Measurements from ENCODE around the gene RAG2.

Gene RAG2

GRCh38 chr11:36620246-36620645 lies 22.2 kb upstream of the RAG2 start:
- Histone ChIP-seq H3K9me3 (ENCODE audit: control insufficient read depth, low read length) (no peaks in the 10 kb centered on the region), H3K4me3 (ENCODE audit: insufficient read depth, low read depth, low read length, poor library complexity, severe bottlenecking) (no peak overlapping the region), H3K27ac (ENCODE audit: insufficient read depth, low read length, poor library complexity, severe bottlenecking) (no peak overlapping the region), H3K36me3 (ENCODE audit: control insufficient read depth, insufficient read depth, low read length) (no peaks in the 10 kb centered on the region), H3K4me1 (ENCODE audit: control insufficient read depth, insufficient read depth, low read length, poor library complexity, severe bottlenecking) (no peaks in the 10 kb centered on the region), H3K27me3 (replicated peaks; ENCODE audit: control insufficient read depth, insufficient read depth, low read length, poor library complexity, severe bottlenecking) (no peaks in the 10 kb centered on the region)
- DNase-seq = no peak

GRCh38 chr11:36619502-36619901 lies 21.5 kb upstream of the RAG2 start:
- H3K4me1 ChIP-seq (ENCODE audit: control insufficient read depth, insufficient read depth, low read length, poor library complexity, severe bottlenecking) = no peaks in the 10 kb centered on the region
- no peaks in the 10 kb centered on the region for H3K9me3 ChIP-seq (ENCODE audit: control insufficient read depth, low read length)
- H3K27ac ChIP-seq (ENCODE audit: insufficient read depth, low read length, poor library complexity, severe bottlenecking) = no peak overlapping the region
- H3K4me3 ChIP-seq (ENCODE audit: insufficient read depth, low read depth, low read length, poor library complexity, severe bottlenecking) = no peak overlapping the region
- no peaks in the 10 kb centered on the region for H3K36me3 ChIP-seq (ENCODE audit: control insufficient read depth, insufficient read depth, low read length)
- no peak for DNase-seq
- no peaks in the 10 kb centered on the region for H3K27me3 ChIP-seq (replicated peaks; ENCODE audit: control insufficient read depth, insufficient read depth, low read length, poor library complexity, severe bottlenecking)

GRCh38 chr11:36618363-36619047 lies 20.5 kb upstream of the RAG2 start:
- Histone ChIP-seq H3K4me3 (ENCODE audit: insufficient read depth, low read depth, low read length, poor library complexity, severe bottlenecking) (no peak overlapping the region), H3K36me3 (ENCODE audit: control insufficient read depth, insufficient read depth, low read length) (no peaks in the 10 kb centered on the region), H3K4me1 (ENCODE audit: control insufficient read depth, insufficient read depth, low read length, poor library complexity, severe bottlenecking) (no peaks in the 10 kb centered on the region), H3K27ac (ENCODE audit: insufficient read depth, low read length, poor library complexity, severe bottlenecking) (no peak overlapping the region), H3K27me3 (replicated peaks; ENCODE audit: control insufficient read depth, insufficient read depth, low read length, poor library complexity, severe bottlenecking) (no peaks in the 10 kb centered on the region), H3K9me3 (ENCODE audit: control insufficient read depth, low read length) (no peaks in the 10 kb centered on the region)
- DNase-seq = no peak

GRCh38 chr11:36617543-36618362 lies 19.7 kb upstream of the RAG2 start:
- Histone ChIP-seq H3K27me3 (replicated peaks; ENCODE audit: control insufficient read depth, insufficient read depth, low read length, poor library complexity, severe bottlenecking) (no peaks in the 10 kb centered on the region), H3K27ac (ENCODE audit: insufficient read depth, low read length, poor library complexity, severe bottlenecking) (no peak overlapping the region), H3K4me3 (ENCODE audit: insufficient read depth, low read depth, low read length, poor library complexity, severe bottlenecking) (no peak overlapping the region), H3K36me3 (ENCODE audit: control insufficient read depth, insufficient read depth, low read length) (no peaks in the 10 kb centered on the region), H3K4me1 (ENCODE audit: control insufficient read depth, insufficient read depth, low read length, poor library complexity, severe bottlenecking) (no peaks in the 10 kb centered on the region), H3K9me3 (ENCODE audit: control insufficient read depth, low read length) (no peaks in the 10 kb centered on the region)
- no peak for DNase-seq

DNA sequence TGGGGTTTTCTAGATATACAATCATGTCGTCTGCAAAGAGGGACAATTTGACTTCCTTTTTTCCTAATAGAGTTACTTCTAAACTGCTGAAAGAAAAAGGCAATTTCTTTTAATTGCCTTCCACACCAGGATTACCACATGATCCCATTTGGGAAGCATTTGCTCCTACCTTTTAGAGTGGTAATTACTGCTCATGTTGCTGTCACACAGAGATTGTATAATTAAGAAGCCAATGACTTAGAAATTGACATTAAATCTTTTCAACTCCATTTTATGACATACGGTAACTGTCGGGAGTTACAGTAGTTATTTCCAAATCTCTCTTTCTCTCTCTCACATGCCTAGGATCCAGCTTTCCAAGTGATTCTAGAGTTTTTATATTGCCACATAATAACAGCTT lies 17.8 kb upstream of the RAG2 start:
- Histone ChIP-seq H3K4me3 (ENCODE audit: insufficient read depth, low read depth, low read length, poor library complexity, severe bottlenecking) (no peak overlapping the region), H3K27ac (ENCODE audit: insufficient read depth, low read length, poor library complexity, severe bottlenecking) (no peak overlapping the region), H3K27me3 (replicated peaks; ENCODE audit: control insufficient read depth, insufficient read depth, low read length, poor library complexity, severe bottlenecking) (no peaks in the 10 kb centered on the region), H3K9me3 (ENCODE audit: control insufficient read depth, low read length) (no peaks in the 10 kb centered on the region), H3K36me3 (ENCODE audit: control insufficient read depth, insufficient read depth, low read length) (no peaks in the 10 kb centered on the region), H3K4me1 (ENCODE audit: control insufficient read depth, insufficient read depth, low read length, poor library complexity, severe bottlenecking) (no peaks in the 10 kb centered on the region)
- no peak for DNase-seq

DNA sequence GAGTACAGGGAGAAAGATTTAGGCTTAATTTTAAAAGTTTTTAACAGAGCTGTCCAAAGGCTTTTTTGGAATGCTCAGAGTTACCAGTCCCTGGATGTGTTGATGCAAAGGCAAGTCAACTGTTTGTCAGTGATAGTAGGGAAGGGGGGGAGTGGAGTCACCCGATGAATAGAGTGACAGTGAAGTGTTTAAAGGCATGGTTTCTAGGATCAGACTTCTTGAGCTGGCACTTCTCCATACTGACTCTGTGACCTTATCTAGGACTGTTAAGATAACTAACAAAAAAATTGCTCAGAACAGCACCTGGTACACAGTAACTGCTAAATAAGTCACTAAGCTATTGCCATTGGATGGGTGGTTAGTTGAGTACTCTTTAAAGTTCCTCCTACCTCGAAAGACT lies 11.3 kb upstream of the RAG2 start:
- Histone ChIP-seq H3K36me3 (ENCODE audit: control insufficient read depth, insufficient read depth, low read length) (no peaks in the 10 kb centered on the region), H3K27ac (ENCODE audit: insufficient read depth, low read length, poor library complexity, severe bottlenecking) (no peak overlapping the region), H3K4me1 (ENCODE audit: control insufficient read depth, insufficient read depth, low read length, poor library complexity, severe bottlenecking) (no peaks in the 10 kb centered on the region), H3K4me3 (ENCODE audit: insufficient read depth, low read depth, low read length, poor library complexity, severe bottlenecking) (no peak overlapping the region), H3K27me3 (replicated peaks; ENCODE audit: control insufficient read depth, insufficient read depth, low read length, poor library complexity, severe bottlenecking) (no peaks in the 10 kb centered on the region), H3K9me3 (ENCODE audit: control insufficient read depth, low read length) (no peaks in the 10 kb centered on the region)
- DNase-seq = no peak

DNA sequence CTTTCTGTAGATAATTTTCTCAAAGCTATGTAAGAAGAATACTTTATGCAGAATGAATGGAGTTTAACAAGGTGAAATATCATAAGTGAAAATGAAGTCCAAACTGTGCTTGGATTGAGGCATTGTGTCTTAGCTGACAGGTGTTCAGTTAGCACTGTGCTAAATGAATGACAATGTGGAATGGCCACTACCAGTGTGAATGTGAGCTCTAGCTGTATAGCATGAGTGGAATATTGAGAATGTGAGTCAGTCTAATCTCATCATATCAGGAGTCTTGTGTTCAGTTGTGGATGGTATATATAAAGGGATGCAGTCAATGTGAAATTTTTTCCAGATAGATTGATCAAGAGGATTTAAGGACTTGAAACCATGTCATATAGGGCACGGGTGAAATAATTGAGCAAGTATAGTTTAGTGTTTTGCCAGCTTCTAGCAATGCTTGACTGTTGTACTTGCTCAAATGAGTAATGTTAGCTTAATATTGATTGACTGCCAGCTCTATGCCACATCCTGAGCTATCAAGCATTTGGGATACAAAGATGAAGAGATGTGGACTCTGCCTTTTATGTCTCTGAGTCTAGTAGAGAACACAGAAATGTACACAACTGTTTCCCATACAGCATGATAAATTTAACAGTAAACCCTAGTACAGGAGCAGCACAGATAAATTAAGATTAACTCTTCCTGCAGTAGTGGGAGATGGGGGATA lies 10.6 kb upstream of the RAG2 start:
- no peak for DNase-seq
- Histone ChIP-seq H3K4me1 (ENCODE audit: control insufficient read depth, insufficient read depth, low read length, poor library complexity, severe bottlenecking) (no peaks in the 10 kb centered on the region), H3K4me3 (ENCODE audit: insufficient read depth, low read depth, low read length, poor library complexity, severe bottlenecking) (no peak overlapping the region), H3K9me3 (ENCODE audit: control insufficient read depth, low read length) (no peaks in the 10 kb centered on the region), H3K36me3 (ENCODE audit: control insufficient read depth, insufficient read depth, low read length) (no peaks in the 10 kb centered on the region), H3K27me3 (replicated peaks; ENCODE audit: control insufficient read depth, insufficient read depth, low read length, poor library complexity, severe bottlenecking) (no peaks in the 10 kb centered on the region), H3K27ac (ENCODE audit: insufficient read depth, low read length, poor library complexity, severe bottlenecking) (no peak overlapping the region)

GRCh38 chr11:36605221-36606216 lies 7.5 kb upstream of the RAG2 start:
- Histone ChIP-seq H3K4me1 (ENCODE audit: control insufficient read depth, insufficient read depth, low read length, poor library complexity, severe bottlenecking) (no peaks in the 10 kb centered on the region), H3K4me3 (ENCODE audit: insufficient read depth, low read depth, low read length, poor library complexity, severe bottlenecking) (no peak overlapping the region), H3K9me3 (ENCODE audit: control insufficient read depth, low read length) (no peaks in the 10 kb centered on the region), H3K27ac (ENCODE audit: insufficient read depth, low read length, poor library complexity, severe bottlenecking) (no peak overlapping the region), H3K27me3 (replicated peaks; ENCODE audit: control insufficient read depth, insufficient read depth, low read length, poor library complexity, severe bottlenecking) (no peaks in the 10 kb centered on the region), H3K36me3 (ENCODE audit: control insufficient read depth, insufficient read depth, low read length) (no peaks in the 10 kb centered on the region)
- DNase-seq = no peak

GRCh38 chr11:36602135-36602534 lies 4.1 kb upstream of the RAG2 start:
- Histone ChIP-seq H3K27ac (ENCODE audit: insufficient read depth, low read length, poor library complexity, severe bottlenecking) (no peak overlapping the region), H3K27me3 (replicated peaks; ENCODE audit: control insufficient read depth, insufficient read depth, low read length, poor library complexity, severe bottlenecking) (no peaks in the 10 kb centered on the region), H3K9me3 (ENCODE audit: control insufficient read depth, low read length) (no peaks in the 10 kb centered on the region), H3K36me3 (ENCODE audit: control insufficient read depth, insufficient read depth, low read length) (no peaks in the 10 kb centered on the region), H3K4me1 (ENCODE audit: control insufficient read depth, insufficient read depth, low read length, poor library complexity, severe bottlenecking) (no peaks in the 10 kb centered on the region), H3K4me3 (ENCODE audit: insufficient read depth, low read depth, low read length, poor library complexity, severe bottlenecking) (no peak overlapping the region)
- no peak for DNase-seq
